ENCODE results near the gene INPP5D. TPM values are rescaled to one million over a fixed set of nuclear protein-coding genes. Genes with fewer than 3 reads are reported as not detected.
"Not testable (repeated sequence)": the region's sequence is repeated elsewhere in the genome, so short reads cannot be mapped to it uniquely, and the experiment has no call there.

Gene INPP5D
- total RNA-seq, 2 experiments from 2014 or later = 108 to 122 TPM

DNA sequence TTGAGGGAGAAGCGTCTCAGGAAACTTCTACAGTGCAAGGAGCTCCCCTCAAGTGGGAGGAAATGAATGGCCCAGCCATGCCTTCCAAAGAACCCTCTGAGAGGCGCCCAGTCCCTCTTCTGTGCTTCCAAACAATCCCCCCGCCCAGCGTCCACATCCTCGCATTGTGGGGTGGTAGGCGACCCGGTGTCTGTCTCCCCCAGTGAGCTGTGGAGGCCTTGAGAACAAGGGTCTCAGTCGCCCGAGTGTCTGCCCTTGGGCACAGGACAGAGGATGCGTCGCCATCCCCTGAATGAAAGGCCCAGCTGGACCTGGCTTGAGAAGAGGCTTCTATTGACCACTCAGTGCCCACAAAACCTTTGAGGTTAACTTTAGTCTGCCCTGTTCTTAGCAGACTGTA is 29.7 kb downstream of the INPP5D start:
- H3K27me3 Mint-ChIP-seq (ENCODE audit: low read depth) = no peaks in the 10 kb centered on the region
- POLR2A ChIA-PET = no interaction called here
- DNase-seq (no peak), ATAC-seq (no peak)
- H3K4me3 Mint-ChIP-seq = no peak overlapping the region
- CTCF ChIA-PET = interaction anchor here (1.3 kb wide), 1 partner anchor 29 kb away, joined by 6 read pairs; the partner anchor contains the start of gene INPP5D
- no peaks in the 10 kb centered on the region for H3K9me3 Mint-ChIP-seq (ENCODE audit: insufficient read depth)
- peaks cover 70% of the 10 kb centered on the region for H3K36me3 Mint-ChIP-seq (ENCODE audit: low read depth)
- no peak overlapping the region for H3K27ac Mint-ChIP-seq
- peaks cover 50% of the 10 kb centered on the region for H3K4me1 Mint-ChIP-seq (ENCODE audit: low read depth)

DNA sequence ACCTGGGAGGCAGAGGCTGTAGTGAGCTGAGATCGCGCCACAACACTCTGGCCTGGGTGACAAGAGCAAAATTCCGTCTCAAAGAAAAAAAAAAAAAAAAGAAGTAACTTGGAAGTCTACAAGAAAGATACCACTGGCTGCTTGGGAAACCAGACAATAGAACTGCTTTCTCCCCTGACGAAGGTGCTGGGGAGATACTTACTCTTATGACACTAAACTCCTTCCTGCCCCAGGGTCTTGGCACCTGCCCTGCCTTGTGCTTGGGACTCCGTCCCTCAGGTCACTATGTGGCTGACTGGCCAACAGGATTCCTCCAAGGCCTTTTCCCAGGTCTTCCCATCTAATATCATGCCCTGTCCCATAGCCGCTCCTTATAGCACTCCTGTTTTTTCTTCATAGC is 30.7 kb downstream of the INPP5D start:
- POLR2A ChIA-PET = no interaction called here
- Mint-ChIP-seq H3K4me1 (ENCODE audit: low read depth) (peaks cover 42% of the 10 kb centered on the region), H3K9me3 (ENCODE audit: insufficient read depth) (no peaks in the 10 kb centered on the region), H3K27ac (no peak overlapping the region), H3K36me3 (ENCODE audit: low read depth) (peaks cover 64% of the 10 kb centered on the region), H3K4me3 (no peak overlapping the region), H3K27me3 (ENCODE audit: low read depth) (no peaks in the 10 kb centered on the region)
- ATAC-seq = no peak
- DNase-seq = no peak
- CTCF ChIA-PET = interaction anchor here (1.3 kb wide), 1 partner anchor 30 kb away, joined by 4 read pairs; no protein-coding TSS in a partner anchor

DNA sequence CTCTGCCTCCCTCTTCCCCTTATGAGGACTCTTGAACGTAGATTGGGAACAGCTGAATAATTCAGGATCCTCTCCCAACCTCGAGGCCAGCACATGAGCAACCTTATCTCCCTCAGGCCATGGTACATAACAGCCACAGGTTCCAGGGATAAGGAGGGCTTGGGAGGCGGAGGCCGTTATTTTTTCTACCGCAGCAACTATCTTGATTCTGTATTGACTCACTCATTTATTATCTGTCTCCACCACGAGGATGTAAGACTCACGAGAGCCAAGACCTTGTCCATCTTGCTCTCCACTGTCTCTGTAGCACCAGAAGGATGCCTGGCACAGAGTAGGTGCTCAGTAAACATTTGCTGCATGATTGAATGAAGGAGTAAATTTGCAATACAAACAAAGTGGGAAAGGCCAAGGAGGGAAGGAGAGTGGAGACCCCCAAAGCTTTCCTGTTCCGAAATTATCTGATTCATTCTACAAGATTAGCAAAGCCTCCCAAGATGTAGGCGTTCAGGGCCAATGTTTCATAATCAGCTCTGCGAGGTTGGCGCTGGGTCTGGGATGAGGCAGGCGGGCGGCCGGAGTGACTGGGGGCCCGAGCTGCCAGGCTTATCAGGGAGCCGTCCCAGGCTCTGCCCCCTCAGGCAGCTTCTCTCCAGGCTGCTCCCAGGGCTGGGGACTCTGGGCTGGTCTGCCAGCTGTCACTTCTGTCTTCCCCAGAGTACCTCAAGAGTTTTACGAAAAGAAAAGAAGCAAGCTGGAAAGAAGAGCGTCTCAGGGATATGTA is 31.6 kb downstream of the INPP5D start:
- CTCF ChIA-PET = interaction anchor here (1.3 kb wide), 1 partner anchor 31 kb away, joined by 4 read pairs; no protein-coding TSS in a partner anchor
- Mint-ChIP-seq H3K4me3 (no peak overlapping the region), H3K27me3 (ENCODE audit: low read depth) (no peaks in the 10 kb centered on the region)

DNA sequence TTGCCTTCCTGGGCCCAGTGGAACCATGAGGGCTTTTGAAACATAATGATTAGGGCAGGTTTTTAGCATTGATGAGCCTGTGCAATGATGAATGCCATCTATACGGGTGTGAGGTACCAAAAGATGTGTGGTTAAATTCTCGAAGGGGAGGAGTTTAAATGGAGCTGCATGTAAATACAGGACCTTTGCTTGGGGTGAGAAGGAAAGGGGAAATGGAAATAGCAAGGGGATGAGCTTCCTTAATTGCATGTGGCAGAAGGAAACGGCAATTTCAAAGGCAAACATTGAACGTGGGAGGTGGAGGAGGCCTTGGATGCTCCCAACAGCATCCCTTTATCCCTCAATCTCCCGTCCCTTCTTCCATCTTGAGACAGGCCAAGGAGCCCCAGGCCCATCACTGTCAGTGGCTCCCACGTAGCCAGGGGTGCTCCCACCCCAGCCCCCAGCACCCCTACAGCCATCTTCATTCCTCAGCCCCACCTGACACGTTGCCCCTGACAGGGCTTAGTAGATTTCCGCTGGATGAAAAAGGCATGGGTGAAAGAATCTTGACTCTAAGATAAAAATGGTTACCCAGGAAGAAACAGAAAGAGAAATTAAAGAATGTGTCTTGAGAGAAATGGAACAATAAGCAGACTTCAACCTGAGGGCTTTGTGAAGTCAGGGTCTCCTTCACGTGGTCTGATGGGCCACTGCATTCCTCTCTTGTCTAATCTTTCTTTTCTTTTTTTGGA is 32.5 kb downstream of the INPP5D start:
- Mint-ChIP-seq H3K36me3 (ENCODE audit: low read depth) (peaks cover 61% of the 10 kb centered on the region), H3K4me1 (ENCODE audit: low read depth) (peaks cover 40% of the 10 kb centered on the region)
- CTCF ChIA-PET = no interaction called here

More for the DNA sequence above, 31.6 kb downstream of the INPP5D start:
- Mint-ChIP-seq H3K36me3 (ENCODE audit: low read depth) (peaks cover 58% of the 10 kb centered on the region), H3K27ac (peak overlapping the region; percentile 0), H3K9me3 (ENCODE audit: insufficient read depth) (no peaks in the 10 kb centered on the region), H3K4me1 (ENCODE audit: low read depth) (peaks cover 37% of the 10 kb centered on the region)
- POLR2A ChIA-PET = no interaction called here
- ATAC-seq = no peak
- DNase-seq = no peak

DNA sequence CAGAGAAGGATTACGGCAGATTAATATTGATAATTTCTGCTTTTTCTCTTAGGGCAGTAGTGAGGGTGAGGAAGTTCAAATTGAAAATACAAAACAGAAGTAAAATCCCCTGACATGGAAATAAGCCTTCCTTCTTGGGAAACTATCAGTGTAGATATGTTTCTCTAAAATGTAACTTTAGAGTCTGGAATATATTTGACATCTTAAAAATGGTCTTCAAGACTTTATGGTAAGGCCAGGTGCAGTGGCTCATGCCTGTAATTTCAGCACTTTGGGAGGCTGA is 33.0 kb downstream of the INPP5D start:
- H3K27ac Mint-ChIP-seq = peak overlapping the region; percentile 30
- peaks cover 41% of the 10 kb centered on the region for H3K4me1 Mint-ChIP-seq (ENCODE audit: low read depth)
- peaks cover 58% of the 10 kb centered on the region for H3K36me3 Mint-ChIP-seq (ENCODE audit: low read depth)
- CTCF ChIA-PET = no interaction called here
- DNase-seq = no peak
- no peaks in the 10 kb centered on the region for H3K27me3 Mint-ChIP-seq (ENCODE audit: low read depth)
- no peak for ATAC-seq
- no peak overlapping the region for H3K4me3 Mint-ChIP-seq
- no peaks in the 10 kb centered on the region for H3K9me3 Mint-ChIP-seq (ENCODE audit: insufficient read depth)
- POLR2A ChIA-PET = no interaction called here

More for the DNA sequence above, 32.5 kb downstream of the INPP5D start:
- no peak overlapping the region for H3K4me3 Mint-ChIP-seq
- ATAC-seq (no peak), DNase-seq (no peak)
- no peaks in the 10 kb centered on the region for H3K27me3 Mint-ChIP-seq (ENCODE audit: low read depth)
- POLR2A ChIA-PET = interaction anchor here (0.6 kb wide), 1 partner anchor 16 kb away, joined by 3 read pairs; no protein-coding TSS in a partner anchor
- peak overlapping the region; percentile 30 for H3K27ac Mint-ChIP-seq
- no peaks in the 10 kb centered on the region for H3K9me3 Mint-ChIP-seq (ENCODE audit: insufficient read depth)

DNA sequence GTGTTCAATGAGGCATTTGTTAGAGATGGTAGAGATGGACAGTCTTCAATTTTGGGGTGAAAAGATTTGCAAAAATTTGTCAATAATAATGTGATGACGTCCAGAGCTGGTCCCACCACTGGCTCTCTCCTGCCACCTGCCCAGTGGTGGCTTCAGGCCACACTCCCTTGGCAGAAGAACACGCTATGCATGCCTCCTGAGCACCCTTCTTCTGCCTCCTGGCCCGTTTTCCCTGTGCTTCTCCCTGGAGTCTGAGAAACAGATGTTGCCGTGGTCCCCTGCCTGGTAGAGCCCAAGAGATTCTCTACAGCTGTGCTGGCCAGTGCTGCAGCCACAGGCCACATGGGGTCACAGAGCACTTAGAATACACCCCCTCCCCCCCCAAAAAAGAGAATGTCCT is 33.6 kb downstream of the INPP5D start:
- Mint-ChIP-seq H3K4me3 (no peak overlapping the region), H3K36me3 (ENCODE audit: low read depth) (peaks cover 58% of the 10 kb centered on the region), H3K27ac (no peak overlapping the region)

DNA sequence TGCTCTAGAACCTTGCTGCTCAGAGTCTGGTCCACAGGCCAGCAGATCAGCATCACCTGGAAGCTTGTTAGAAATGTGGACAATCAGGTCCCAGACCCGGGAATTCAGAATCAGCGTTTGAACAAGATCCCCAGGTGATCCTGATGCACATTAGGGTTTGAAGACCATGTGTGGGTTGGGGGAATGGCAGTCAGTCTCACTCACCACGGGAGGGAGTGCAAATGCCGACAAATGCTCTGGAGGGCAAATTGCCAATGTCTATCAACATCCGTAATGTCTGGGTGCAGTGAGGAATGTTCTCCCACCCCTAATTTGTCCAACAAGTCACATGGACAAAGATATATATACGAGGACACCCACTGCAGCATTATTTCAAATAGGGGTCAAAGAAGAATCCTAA is 34.5 kb downstream of the INPP5D start:
- peaks cover 50% of the 10 kb centered on the region for H3K4me1 Mint-ChIP-seq (ENCODE audit: low read depth)
- DNase-seq (no peak), ATAC-seq (no peak)
- no peaks in the 10 kb centered on the region for H3K9me3 Mint-ChIP-seq (ENCODE audit: insufficient read depth)
- H3K36me3 Mint-ChIP-seq (ENCODE audit: low read depth) = peaks cover 59% of the 10 kb centered on the region
- no peak overlapping the region for H3K4me3 Mint-ChIP-seq
- ChIA-PET POLR2A (no interaction called here), CTCF (interaction anchor here (1.2 to 1.3 kb wide), 2 partner anchors 13 to 157 kb away, joined by 3 read pairs; partner anchors contain the start of gene ATG16L1)
- no peaks in the 10 kb centered on the region for H3K27me3 Mint-ChIP-seq (ENCODE audit: low read depth)
- H3K27ac Mint-ChIP-seq = no peak overlapping the region

More for the DNA sequence above, 33.6 kb downstream of the INPP5D start:
- ATAC-seq (no peak), DNase-seq (no peak)
- Mint-ChIP-seq H3K4me1 (ENCODE audit: low read depth) (peaks cover 42% of the 10 kb centered on the region), H3K27me3 (ENCODE audit: low read depth) (no peaks in the 10 kb centered on the region), H3K9me3 (ENCODE audit: insufficient read depth) (no peaks in the 10 kb centered on the region)
- ChIA-PET POLR2A (interaction anchor here (0.7 kb wide), 1 partner anchor 15 kb away, joined by 3 read pairs; no protein-coding TSS in a partner anchor), CTCF (interaction anchor here (1.3 kb wide), 1 partner anchor 14 kb away, joined by 3 read pairs; no protein-coding TSS in a partner anchor)

DNA sequence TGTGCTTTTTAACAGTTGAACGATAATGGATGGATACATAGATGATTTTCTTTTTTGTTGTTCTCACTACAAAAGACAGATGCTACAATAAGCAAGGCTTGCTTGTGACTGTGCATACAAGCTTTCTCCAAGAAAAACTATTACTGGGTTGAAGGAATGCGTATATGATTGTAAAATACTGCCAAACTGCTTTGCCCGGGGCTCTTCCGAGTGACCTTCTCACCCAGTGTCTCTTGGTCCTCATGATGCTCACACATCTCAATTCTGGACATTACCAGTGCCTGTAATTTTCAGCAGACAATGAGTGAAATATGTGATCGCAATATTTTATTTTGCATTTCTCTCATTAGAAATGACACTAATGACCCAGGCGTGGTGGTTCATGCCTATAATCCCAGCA is 35.9 kb downstream of the INPP5D start:
- Mint-ChIP-seq H3K27ac (no peak overlapping the region), H3K27me3 (ENCODE audit: low read depth) (no peaks in the 10 kb centered on the region)
- CTCF ChIA-PET = no interaction called here

DNA sequence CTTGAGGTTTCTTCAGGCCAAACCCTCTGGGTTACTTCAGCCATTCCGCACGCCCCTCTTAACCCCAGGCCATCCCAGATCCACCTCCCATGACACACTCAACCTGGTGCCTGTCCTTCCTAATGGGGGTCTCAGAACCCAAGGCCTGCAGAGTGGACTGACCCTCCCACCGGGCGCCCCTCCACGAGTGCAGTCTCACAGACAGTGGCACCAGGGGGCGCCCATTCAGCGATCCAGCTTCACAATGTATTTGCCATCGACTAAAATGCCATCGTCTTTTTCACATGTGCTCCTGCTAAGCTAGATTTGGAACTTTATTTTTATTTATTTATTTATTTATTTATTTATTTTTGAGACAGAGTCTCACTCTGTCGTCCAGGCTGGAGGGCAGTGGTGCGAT is 38.5 kb downstream of the INPP5D start:
- Mint-ChIP-seq H3K27ac (no peak overlapping the region), H3K36me3 (ENCODE audit: low read depth) (peaks cover 67% of the 10 kb centered on the region), H3K27me3 (ENCODE audit: low read depth) (no peaks in the 10 kb centered on the region), H3K4me3 (no peak overlapping the region), H3K9me3 (ENCODE audit: insufficient read depth) (no peaks in the 10 kb centered on the region), H3K4me1 (ENCODE audit: low read depth) (peaks cover 66% of the 10 kb centered on the region)
- DNase-seq = no peak
- ChIA-PET POLR2A (interaction anchor here (0.6 to 1.6 kb wide), 2 partner anchors 38 to 81 kb away, joined by 3 to 4 read pairs; no protein-coding TSS in a partner anchor), CTCF (interaction anchor here (1.9 to 5.4 kb wide), 2 partner anchors 17 to 38 kb away, joined by 4 to 22 read pairs; partner anchors contain the start of gene INPP5D)
- ATAC-seq = no peak

More for the DNA sequence above, 35.9 kb downstream of the INPP5D start:
- DNase-seq (no peak), ATAC-seq (no peak)
- H3K36me3 Mint-ChIP-seq (ENCODE audit: low read depth) = peaks cover 63% of the 10 kb centered on the region
- H3K9me3 Mint-ChIP-seq (ENCODE audit: insufficient read depth) = no peaks in the 10 kb centered on the region
- POLR2A ChIA-PET = interaction anchor here (1.8 kb wide), 1 partner anchor 35 kb away, joined by 5 read pairs; no protein-coding TSS in a partner anchor
- no peak overlapping the region for H3K4me3 Mint-ChIP-seq
- peaks cover 64% of the 10 kb centered on the region for H3K4me1 Mint-ChIP-seq (ENCODE audit: low read depth)

DNA sequence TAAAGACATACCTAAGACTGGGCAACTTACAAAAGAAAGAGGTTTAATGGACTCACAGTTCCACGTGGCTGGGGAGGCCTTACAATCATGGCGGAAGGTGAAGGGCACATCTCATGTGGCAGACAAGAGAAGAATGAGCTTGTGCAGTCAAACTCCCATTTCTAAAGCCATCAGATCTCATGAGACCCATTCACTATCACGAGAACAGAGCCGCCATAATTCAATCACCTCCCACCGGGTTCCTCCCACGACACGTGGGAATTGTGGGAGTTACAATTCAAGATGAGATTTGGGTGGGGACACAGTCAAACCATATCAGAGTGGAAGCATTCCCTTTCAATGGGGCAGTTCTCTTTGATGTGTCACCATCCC is 39.7 kb downstream of the INPP5D start:
- Mint-ChIP-seq H3K4me3 (peak overlapping the region; percentile 52), H3K4me1 (ENCODE audit: low read depth) (peaks cover 70% of the 10 kb centered on the region), H3K36me3 (ENCODE audit: low read depth) (peaks cover 70% of the 10 kb centered on the region), H3K27ac (peak overlapping the region; percentile 24)
- H3K9me3 Mint-ChIP-seq (ENCODE audit: insufficient read depth); DNase-seq; ATAC-seq; H3K27me3 Mint-ChIP-seq (ENCODE audit: low read depth): not testable (repeated sequence)
- POLR2A ChIA-PET = interaction anchor here (1.1 to 1.7 kb wide), 4 partner anchors 18 to 39 kb away, joined by 3 to 5 read pairs (median 4); no protein-coding TSS in a partner anchor
- CTCF ChIA-PET = interaction anchor here (1.1 to 5.4 kb wide), 7 partner anchors 16 to 151 kb away, joined by 3 to 22 read pairs (median 5); partner anchors contain the start of gene INPP5D

DNA sequence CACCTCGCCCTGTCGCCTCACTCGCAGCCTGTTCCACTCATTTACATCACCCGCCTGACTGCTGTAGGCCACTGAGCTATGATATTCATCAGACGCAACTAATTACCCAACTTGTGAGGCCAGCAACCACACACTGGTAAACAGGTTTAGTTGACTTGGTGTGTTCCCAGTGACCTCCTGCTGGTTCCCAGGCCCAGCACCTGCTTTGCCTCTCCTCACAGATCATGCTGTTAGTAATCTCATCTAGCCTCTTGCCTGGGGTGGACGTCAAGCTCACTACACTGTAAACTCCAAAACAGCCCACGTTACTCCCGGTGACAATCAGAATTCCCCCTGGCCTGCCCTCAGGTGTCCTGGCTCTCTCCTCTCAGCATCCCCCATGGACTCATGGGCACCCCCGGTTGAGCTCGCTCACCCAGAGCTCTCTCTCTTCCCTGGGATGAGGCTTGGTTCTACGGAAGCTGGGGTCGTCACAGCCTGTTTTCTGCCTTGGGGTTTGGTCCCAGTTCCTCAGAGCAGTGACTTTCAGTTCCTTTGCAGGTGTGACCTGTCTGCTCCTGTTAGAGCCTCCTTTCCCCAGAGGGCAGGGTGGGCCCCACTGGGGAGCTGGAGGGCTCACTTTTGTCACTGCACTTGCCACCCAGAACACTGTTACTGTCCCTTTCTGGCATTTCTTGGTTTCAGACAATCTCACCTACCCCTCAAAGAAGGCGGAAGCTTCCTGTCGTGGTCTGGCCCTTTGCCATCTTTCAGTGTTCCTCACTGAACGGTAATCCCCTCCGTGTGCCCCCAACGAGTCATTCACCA is 40.3 kb downstream of the INPP5D start:
- peaks cover 72% of the 10 kb centered on the region for H3K36me3 Mint-ChIP-seq (ENCODE audit: low read depth)
- peak; percentile 71 for DNase-seq
- POLR2A ChIA-PET = interaction anchor here (1.1 to 1.7 kb wide), 5 partner anchors 18 to 152 kb away, joined by 3 to 5 read pairs (median 3); no protein-coding TSS in a partner anchor
- CTCF ChIA-PET = interaction anchor here (1.1 to 5.4 kb wide), 9 partner anchors 15 to 150 kb away, joined by 3 to 22 read pairs (median 5); partner anchors contain the start of gene INPP5D
- H3K4me3 Mint-ChIP-seq = peak overlapping the region; percentile 52
- peaks cover 2% of the 10 kb centered on the region for H3K9me3 Mint-ChIP-seq (ENCODE audit: insufficient read depth)
- H3K4me1 Mint-ChIP-seq (ENCODE audit: low read depth) = peaks cover 70% of the 10 kb centered on the region
- peak; percentile 85 for ATAC-seq
- H3K27ac Mint-ChIP-seq = peak overlapping the region; percentile 78
- H3K27me3 Mint-ChIP-seq (ENCODE audit: low read depth) = no peaks in the 10 kb centered on the region
